Measurements from ENCODE around the gene ATP5PB.

DNA sequence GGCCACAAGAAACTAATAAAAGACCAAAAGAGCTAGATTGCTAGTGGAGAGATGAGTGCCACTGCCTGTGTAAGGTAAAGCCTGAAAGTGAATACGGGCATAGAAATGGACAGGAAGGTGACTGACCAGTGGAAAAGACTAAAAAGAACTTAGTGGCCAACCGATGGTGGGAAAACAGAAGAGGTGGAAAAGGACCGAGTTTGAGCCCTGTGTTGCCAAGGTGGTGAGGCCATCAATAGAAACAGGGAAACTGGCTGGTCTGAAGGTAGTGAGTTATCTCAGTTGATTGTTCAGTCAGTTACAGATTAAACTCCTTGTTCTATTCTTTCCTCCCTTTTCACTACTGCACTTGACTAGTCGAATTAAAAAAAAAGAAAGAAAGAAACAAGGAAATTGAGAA is 2.7 kb upstream of the ATP5PB start:
- TF ChIP-seq TOX (CRISPR knock-in tag; IDR thresholded peaks at IDR 0.05; ENCODE audit: borderline replicate concordance) (no peak), OSR1 (CRISPR knock-in tag; IDR thresholded peaks at IDR 0.05) (no peak), BACH2 (CRISPR knock-in tag; IDR thresholded peaks at IDR 0.05; ENCODE audit: borderline replicate concordance) (no peak), ZNF565 (CRISPR knock-in tag; conservative IDR thresholded peaks at IDR 0.05; ENCODE audit: low read depth) (no peak), ZFP3 (CRISPR knock-in tag; IDR thresholded peaks at IDR 0.05) (no peak)
- TF ChIP-seq, protein P1, sequence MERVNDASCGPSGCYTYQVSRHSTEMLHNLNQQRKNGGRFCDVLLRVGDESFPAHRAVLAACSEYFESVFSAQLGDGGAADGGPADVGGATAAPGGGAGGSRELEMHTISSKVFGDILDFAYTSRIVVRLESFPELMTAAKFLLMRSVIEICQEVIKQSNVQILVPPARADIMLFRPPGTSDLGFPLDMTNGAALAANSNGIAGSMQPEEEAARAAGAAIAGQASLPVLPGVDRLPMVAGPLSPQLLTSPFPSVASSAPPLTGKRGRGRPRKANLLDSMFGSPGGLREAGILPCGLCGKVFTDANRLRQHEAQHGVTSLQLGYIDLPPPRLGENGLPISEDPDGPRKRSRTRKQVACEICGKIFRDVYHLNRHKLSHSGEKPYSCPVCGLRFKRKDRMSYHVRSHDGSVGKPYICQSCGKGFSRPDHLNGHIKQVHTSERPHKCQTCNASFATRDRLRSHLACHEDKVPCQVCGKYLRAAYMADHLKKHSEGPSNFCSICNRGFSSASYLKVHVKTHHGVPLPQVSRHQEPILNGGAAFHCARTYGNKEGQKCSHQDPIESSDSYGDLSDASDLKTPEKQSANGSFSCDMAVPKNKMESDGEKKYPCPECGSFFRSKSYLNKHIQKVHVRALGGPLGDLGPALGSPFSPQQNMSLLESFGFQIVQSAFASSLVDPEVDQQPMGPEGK (CRISPR knock-in tag; IDR thresholded peaks at IDR 0.05; ENCODE audit: borderline replicate concordance), result no peak
- TF ChIP-seq, protein P2, sequence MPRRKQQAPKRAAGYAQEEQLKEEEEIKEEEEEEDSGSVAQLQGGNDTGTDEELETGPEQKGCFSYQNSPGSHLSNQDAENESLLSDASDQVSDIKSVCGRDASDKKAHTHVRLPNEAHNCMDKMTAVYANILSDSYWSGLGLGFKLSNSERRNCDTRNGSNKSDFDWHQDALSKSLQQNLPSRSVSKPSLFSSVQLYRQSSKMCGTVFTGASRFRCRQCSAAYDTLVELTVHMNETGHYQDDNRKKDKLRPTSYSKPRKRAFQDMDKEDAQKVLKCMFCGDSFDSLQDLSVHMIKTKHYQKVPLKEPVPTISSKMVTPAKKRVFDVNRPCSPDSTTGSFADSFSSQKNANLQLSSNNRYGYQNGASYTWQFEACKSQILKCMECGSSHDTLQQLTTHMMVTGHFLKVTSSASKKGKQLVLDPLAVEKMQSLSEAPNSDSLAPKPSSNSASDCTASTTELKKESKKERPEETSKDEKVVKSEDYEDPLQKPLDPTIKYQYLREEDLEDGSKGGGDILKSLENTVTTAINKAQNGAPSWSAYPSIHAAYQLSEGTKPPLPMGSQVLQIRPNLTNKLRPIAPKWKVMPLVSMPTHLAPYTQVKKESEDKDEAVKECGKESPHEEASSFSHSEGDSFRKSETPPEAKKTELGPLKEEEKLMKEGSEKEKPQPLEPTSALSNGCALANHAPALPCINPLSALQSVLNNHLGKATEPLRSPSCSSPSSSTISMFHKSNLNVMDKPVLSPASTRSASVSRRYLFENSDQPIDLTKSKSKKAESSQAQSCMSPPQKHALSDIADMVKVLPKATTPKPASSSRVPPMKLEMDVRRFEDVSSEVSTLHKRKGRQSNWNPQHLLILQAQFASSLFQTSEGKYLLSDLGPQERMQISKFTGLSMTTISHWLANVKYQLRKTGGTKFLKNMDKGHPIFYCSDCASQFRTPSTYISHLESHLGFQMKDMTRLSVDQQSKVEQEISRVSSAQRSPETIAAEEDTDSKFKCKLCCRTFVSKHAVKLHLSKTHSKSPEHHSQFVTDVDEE (CRISPR knock-in tag; IDR thresholded peaks at IDR 0.05), result no peak
- TF ChIP-seq, protein P3, sequence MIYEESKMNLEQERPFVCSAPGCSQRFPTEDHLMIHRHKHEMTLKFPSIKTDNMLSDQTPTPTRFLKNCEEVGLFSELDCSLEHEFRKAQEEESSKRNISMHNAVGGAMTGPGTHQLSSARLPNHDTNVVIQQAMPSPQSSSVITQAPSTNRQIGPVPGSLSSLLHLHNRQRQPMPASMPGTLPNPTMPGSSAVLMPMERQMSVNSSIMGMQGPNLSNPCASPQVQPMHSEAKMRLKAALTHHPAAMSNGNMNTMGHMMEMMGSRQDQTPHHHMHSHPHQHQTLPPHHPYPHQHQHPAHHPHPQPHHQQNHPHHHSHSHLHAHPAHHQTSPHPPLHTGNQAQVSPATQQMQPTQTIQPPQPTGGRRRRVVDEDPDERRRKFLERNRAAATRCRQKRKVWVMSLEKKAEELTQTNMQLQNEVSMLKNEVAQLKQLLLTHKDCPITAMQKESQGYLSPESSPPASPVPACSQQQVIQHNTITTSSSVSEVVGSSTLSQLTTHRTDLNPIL (CRISPR knock-in tag; IDR thresholded peaks at IDR 0.05; ENCODE audit: low read depth), result no peak
